Medulla oblongata (tissue), 1 donor: ENCODE data around the gene ZNF670.
"Not testable (repeated sequence)": the region's sequence is repeated elsewhere in the genome, so short reads cannot be mapped to it uniquely, and the experiment has no call there.

Experiments
- DNase-seq: peaks from one replicate; pipeline ENCODE4 v3.0.0-alpha.2; 2015; ENCODE audit errors: extremely low spot score

ZNF670 gene

DNA sequence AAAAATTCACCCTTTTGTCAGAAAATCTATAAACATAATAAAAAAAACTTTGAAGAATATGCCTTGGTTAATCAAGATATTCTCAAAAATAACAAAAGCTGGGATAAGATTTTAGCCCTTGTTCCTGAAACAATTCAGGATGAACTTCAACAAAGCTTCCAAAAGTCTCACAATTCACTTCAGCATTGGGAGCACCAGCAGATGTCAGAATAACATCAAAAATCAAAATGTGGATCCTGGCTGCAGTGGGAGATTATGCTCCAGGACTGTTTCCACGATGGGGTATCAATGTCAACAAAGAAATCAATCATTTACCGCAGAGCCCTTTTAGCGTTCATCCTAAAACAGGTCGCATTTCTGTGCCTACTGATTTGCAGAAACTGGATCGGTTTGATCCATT is 35.2 kb downstream of the ZNF670 start:
- no peak for DNase-seq

GRCh38 chr1:247037511-247038320 is 40.9 kb downstream of the ZNF670 start:
- no peak for DNase-seq

DNA sequence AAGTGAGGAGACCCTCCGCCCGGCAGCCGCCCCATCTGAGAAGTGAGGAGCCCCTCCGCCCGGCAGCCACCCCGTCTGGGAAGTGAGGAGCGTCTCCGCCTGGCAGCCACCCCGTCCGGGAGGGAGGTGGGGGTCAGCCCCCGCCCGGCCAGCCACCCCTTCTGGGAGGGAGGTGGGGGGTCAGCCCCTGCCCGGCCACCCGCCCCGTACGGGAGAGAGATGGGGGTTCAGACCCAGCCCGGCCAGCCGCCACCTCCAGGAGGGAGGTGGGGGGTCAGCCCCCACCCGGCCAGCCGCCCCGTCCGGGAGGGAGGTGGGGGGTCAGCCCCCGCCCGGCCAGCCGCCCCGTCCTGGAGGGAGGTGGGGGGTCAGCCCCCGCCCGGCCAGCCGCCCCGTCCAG is 46.3 kb downstream of the ZNF670 start:
- not testable (repeated sequence) for DNase-seq
